ENCODE data around the gene TBC1D14.

TBC1D14 gene, protein sequence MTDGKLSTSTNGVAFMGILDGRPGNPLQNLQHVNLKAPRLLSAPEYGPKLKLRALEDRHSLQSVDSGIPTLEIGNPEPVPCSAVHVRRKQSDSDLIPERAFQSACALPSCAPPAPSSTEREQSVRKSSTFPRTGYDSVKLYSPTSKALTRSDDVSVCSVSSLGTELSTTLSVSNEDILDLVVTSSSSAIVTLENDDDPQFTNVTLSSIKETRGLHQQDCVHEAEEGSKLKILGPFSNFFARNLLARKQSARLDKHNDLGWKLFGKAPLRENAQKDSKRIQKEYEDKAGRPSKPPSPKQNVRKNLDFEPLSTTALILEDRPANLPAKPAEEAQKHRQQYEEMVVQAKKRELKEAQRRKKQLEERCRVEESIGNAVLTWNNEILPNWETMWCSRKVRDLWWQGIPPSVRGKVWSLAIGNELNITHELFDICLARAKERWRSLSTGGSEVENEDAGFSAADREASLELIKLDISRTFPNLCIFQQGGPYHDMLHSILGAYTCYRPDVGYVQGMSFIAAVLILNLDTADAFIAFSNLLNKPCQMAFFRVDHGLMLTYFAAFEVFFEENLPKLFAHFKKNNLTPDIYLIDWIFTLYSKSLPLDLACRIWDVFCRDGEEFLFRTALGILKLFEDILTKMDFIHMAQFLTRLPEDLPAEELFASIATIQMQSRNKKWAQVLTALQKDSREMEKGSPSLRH

GRCh38 chr4:6909113-6909969 is at the start of gene TBC1D14:
Gene TBC1D14 (plus strand): TSS chr4:6909826. CDS start chr4:6923390, 13,564 bp downstream.
- DNase-seq (ENCODE audit: low read depth, low spot score), result peak; percentile 67

GRCh38 chr4:6868386-6868785 is 41.2 kb upstream of the TBC1D14 start:
- DNase-seq (ENCODE audit: low read depth, low spot score), result no peak

GRCh38 chr4:6869944-6870343 is 39.7 kb upstream of the TBC1D14 start:
- DNase-seq (ENCODE audit: low read depth, low spot score), result no peak

DNA sequence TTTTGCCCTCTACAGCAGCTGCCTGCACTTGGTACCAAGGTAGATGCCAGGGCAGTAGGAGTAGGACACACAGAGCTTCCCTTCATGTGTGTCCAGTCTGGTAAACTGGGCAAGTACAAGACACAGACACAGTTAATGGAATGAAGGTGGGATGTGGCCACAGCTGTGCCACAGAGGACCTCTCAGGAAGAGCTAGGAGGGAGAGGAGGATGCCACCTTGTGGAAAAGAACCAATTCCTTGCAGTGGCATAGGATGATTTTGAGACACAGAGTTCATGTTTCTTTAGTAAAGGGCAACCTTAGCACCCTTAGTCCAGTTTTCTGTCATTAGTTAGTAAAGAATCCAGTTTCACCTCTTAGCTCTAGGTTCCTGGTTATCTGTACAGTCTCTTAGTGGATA is 36.3 kb upstream of the TBC1D14 start:
- no peak for DNase-seq (ENCODE audit: low read depth, low spot score)

DNA sequence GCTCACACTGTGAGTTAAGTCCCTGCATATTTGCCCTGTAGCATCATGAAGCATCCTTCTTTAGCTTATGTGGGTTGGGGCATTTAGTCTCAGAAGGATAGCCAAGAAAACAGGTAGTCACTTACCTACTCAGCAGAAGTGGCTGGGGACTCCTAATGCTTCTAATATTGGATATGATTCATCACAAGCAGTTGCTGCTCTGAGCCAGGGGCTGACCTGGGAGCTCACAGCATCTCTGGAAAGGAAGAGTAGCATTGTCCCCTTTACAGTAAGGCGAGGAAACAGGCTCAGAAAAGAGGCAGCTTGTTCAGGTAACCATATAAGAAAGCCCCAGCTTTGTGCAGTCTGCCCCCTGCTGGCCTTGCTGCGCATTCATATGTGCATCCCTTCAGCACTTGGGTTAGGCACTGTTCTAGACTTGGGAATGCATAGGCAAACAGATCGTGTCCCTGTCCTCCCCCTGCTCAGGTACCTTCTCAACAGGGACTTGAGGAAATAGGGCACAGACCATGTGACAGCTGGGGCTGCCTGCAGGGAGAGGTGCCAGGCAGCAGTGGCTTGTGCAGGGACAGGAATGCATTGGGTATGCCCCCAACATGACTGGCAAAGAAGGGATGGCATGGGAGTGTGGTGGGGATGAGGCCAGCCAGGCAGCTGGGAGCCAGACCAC is 35.7 kb upstream of the TBC1D14 start:
- peak; percentile 64 for DNase-seq (ENCODE audit: low read depth, low spot score)

DNA sequence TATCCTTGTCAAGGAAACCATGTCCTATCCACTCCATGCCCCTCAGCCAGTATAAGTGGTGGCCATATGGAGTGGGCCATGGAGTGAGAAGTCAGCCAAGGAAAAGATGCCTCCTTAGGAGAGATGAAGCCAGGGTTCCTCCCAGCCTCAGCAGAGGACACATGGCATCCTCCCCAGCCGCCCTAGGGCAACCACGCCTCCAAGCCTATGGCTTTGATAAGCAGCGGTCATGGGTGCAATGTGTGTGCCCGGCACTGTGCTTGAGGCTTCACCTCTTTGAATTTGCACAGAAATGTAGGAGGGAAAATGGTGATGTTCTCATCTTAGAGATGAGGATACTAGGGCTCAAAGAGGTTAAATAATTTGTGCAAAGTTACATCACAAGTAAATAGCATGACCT is 34.6 kb upstream of the TBC1D14 start:
- no peak for DNase-seq (ENCODE audit: low read depth, low spot score)

DNA sequence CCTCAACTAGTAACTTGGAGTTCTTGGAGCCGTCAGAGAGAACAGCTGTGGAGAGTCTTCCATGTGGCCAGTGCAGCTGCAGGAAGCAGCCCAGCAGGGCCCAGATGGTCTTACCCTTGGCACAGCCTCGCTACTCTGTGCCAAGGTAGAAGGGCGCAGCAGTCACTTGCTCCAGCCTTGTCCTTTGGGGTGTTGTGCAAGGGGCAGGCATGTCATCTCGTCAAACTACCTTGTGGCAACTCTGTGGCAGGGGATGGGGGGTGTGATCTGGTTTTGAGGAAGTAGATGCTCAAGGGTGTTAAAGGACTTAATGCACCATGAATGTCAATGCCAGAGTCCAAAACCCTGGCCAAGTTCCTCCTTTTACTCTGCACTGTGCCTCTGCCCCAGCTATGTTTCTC is 34.2 kb upstream of the TBC1D14 start:
- no peak for DNase-seq (ENCODE audit: low read depth, low spot score)

GRCh38 chr4:6876440-6876839 is 33.2 kb upstream of the TBC1D14 start:
- DNase-seq (ENCODE audit: low read depth, low spot score), result no peak

- DNase-seq (ENCODE audit: low read depth, low spot score), result no peak
Measured at GRCh38 chr4:6877067-6877466, 32.6 kb upstream of the TBC1D14 start.

DNA sequence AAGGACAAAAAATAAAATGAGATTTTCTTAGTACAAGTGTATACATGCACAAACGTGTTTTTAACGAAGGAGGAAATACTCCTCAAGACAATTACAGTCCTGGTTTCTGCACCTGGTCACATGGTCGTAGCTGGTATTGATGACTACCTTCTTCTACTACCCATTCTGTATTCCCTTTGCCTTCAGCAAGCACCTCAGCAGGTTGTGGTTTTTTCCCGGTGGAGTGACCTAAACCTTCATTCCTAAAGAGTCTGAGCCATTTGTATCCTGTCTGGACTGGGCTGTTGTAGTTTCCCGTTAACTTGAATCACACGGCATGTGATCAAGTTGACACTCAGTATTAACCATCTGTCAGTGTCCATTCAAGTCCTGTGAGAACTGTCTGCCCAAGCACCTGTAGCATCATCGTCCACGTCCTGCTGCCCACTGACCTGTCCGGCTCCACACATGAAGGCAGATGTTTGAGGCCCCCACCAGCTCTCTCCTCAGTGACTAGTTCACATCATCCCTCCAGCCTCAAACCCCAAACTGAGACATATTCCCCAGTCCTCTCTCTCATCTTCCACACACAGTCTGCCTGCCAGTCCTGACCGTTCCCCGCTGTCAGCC is 31.1 kb upstream of the TBC1D14 start:
- DNase-seq (ENCODE audit: low read depth, low spot score), result no peak

- DNase-seq (ENCODE audit: low read depth, low spot score), result no peak
Measured at GRCh38 chr4:6880691-6881090, 28.9 kb upstream of the TBC1D14 start.

GRCh38 chr4:6881908-6882307 is 27.7 kb upstream of the TBC1D14 start:
- no peak for DNase-seq (ENCODE audit: low read depth, low spot score)

DNA sequence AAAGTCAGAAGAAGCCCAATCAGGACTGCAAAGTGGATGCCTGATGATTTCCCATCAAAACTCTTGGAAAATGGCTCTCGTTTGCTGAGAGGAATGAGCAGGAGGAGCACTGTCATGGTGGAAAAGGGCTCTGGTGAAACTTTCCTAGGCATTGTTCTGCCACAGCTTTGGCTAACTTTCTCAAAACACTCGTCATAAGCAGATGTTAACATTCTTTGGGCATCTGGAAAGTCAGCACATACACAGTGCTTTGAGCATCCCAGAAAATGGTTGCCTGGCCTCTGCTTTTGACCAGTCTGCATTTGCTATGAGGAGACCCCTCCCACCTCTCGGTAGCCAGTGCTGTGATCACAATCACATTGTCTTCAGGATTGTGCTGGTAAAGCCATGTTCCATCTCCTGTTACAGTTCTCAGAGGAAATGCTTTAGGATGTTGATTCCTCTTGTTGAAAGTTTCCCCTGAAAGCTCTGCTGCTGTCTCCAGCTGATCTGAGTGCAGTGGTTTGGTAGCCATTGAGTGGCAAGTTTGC is 25.2 kb upstream of the TBC1D14 start:
- no peak for DNase-seq (ENCODE audit: low read depth, low spot score)

GRCh38 chr4:6885953-6886557 is 23.6 kb upstream of the TBC1D14 start:
- DNase-seq (ENCODE audit: low read depth, low spot score), result no peak

- no peak for DNase-seq (ENCODE audit: low read depth, low spot score)
Measured at GRCh38 chr4:6886886-6887285, 22.7 kb upstream of the TBC1D14 start.

GRCh38 chr4:6887591-6888371 is 21.8 kb upstream of the TBC1D14 start:
- DNase-seq (ENCODE audit: low read depth, low spot score), result no peak

- no peak for DNase-seq (ENCODE audit: low read depth, low spot score)
Measured at GRCh38 chr4:6888506-6889071, 21.0 kb upstream of the TBC1D14 start.

GRCh38 chr4:6889101-6889735 is 20.4 kb upstream of the TBC1D14 start:
- no peak for DNase-seq (ENCODE audit: low read depth, low spot score)
